Progenitor cell of endocrine pancreas (in vitro differentiated cells): Measurements from ENCODE around the gene HMGA1. TPM values are rescaled to one million over a fixed set of nuclear protein-coding genes. Genes with fewer than 3 reads are reported as not detected.

Experiments
- DNase-seq: peaks from one replicate; pipeline ENCODE4 v3.0.0; 2021; ENCODE audit warnings: low spot score; ENCODE audit not compliant: unreplicated experiment
- H3K27ac Mint-ChIP-seq: 2 replicates; pipeline ENCODE4 v1.8.0; 2021; ENCODE audit warnings: mild to moderate bottlenecking, moderate library complexity, mixed read lengths
- H3K27me3 Mint-ChIP-seq: 2 replicates; pipeline ENCODE4 v1.8.0; 2021; ENCODE audit warnings: mixed read lengths
- H3K36me3 Mint-ChIP-seq: 2 replicates; pipeline ENCODE4 v1.8.0; 2022; ENCODE audit warnings: mixed read lengths; ENCODE audit not compliant: insufficient read depth
- H3K4me1 Mint-ChIP-seq: 2 replicates; pipeline ENCODE4 v1.8.0; 2021; ENCODE audit warnings: low read depth, mixed read lengths
- H3K4me3 Mint-ChIP-seq: 2 replicates; pipeline ENCODE4 v1.8.0; 2021; ENCODE audit warnings: low read depth, mild to moderate bottlenecking, moderate library complexity, mixed read lengths
- H3K9me3 Mint-ChIP-seq: 2 replicates; pipeline ENCODE4 v1.8.0; 2021; ENCODE audit warnings: low read depth, mixed read lengths
- long read RNA-seq: library from polyadenylated mRNA; unstranded; transcript quantifications from one replicate; pipeline ENCODE4 v2.0.0, GENCODE V29; 2020
- total RNA-seq: library from RNA; stranded (reverse); gene quantifications from 2 replicates; pipeline ENCODE4 v1.2.1, GENCODE V29; 2021
- TF ChIP-seq, protein P1 (sequence below): fragments of 200-600 bp; sonication (generic); IDR thresholded peaks from one replicate; pipeline ENCODE4 v1.5.0; 2021; ENCODE audit warnings: antibody characterized with exemption, mild to moderate bottlenecking; ENCODE audit not compliant: unreplicated experiment

Gene HMGA1, protein sequence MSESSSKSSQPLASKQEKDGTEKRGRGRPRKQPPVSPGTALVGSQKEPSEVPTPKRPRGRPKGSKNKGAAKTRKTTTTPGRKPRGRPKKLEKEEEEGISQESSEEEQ
- 748 and 769 TPM in 2 replicates for total RNA-seq
- long read RNA-seq, partial matches to known transcripts: 0 of 7 reads
- long read RNA-seq, other reads (novel, unspliced or antisense): 7 of 7 reads

DNA sequence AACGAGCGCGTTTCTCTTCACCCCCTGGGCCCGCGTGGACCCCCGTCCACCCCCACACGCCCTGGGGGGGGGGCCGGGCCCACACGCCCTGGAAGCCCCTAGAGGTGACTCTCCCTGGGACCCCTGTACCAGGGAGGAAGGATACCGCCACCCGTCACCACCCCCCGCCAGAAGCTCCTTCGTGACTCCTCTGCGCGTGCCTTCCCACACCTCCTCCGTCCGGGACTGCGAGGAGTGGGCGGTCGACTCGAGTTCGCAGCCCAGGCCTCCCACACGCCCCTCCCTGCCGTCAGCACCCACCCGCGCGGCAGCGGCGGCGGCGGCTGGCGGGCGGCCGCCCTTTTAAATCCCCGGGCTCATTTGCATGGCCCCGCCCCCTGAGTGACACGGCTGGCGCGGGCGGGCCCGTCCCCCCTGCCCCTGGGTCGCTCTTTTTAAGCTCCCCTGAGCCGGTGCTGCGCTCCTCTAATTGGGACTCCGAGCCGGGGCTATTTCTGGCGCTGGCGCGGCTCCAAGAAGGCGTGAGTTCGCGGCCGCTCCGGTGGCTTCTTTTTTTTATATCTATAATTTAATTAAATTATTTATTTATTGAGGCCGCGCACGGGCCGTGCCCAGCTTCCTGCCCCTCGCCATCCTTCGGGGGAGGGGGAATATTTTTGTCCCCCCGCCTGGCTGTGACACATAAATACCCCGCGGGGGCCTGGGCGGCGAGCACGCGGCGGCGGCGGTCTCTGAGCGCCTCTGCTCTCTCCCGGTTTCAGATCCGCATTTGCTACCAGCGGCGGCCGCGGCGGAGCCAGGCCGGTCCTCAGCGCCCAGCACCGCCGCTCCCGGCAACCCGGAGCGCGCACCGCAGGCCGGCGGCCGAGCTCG, at the start of gene HMGA1:
TSS of gene HMGA1 (plus strand) at position 431 of the 873 bp plus-strand sequence. CDS start 3,908 bp downstream, outside the sequence.
- H3K27ac Mint-ChIP-seq: peak within 1 kb of the TSS; percentile 99
- H3K4me1 Mint-ChIP-seq: peaks cover 34% of the 10 kb centered on the region
- H3K9me3 Mint-ChIP-seq: no peaks in the 10 kb centered on the region
- TF ChIP-seq, protein P1, sequence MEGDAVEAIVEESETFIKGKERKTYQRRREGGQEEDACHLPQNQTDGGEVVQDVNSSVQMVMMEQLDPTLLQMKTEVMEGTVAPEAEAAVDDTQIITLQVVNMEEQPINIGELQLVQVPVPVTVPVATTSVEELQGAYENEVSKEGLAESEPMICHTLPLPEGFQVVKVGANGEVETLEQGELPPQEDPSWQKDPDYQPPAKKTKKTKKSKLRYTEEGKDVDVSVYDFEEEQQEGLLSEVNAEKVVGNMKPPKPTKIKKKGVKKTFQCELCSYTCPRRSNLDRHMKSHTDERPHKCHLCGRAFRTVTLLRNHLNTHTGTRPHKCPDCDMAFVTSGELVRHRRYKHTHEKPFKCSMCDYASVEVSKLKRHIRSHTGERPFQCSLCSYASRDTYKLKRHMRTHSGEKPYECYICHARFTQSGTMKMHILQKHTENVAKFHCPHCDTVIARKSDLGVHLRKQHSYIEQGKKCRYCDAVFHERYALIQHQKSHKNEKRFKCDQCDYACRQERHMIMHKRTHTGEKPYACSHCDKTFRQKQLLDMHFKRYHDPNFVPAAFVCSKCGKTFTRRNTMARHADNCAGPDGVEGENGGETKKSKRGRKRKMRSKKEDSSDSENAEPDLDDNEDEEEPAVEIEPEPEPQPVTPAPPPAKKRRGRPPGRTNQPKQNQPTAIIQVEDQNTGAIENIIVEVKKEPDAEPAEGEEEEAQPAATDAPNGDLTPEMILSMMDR: no peak
- H3K27me3 Mint-ChIP-seq: no peaks in the 10 kb centered on the region
- H3K36me3 Mint-ChIP-seq: peaks cover 13% of the 10 kb centered on the region
- peak; percentile 78 for DNase-seq
- H3K4me3 Mint-ChIP-seq: peak within 1 kb of the TSS; percentile 85

DNA sequence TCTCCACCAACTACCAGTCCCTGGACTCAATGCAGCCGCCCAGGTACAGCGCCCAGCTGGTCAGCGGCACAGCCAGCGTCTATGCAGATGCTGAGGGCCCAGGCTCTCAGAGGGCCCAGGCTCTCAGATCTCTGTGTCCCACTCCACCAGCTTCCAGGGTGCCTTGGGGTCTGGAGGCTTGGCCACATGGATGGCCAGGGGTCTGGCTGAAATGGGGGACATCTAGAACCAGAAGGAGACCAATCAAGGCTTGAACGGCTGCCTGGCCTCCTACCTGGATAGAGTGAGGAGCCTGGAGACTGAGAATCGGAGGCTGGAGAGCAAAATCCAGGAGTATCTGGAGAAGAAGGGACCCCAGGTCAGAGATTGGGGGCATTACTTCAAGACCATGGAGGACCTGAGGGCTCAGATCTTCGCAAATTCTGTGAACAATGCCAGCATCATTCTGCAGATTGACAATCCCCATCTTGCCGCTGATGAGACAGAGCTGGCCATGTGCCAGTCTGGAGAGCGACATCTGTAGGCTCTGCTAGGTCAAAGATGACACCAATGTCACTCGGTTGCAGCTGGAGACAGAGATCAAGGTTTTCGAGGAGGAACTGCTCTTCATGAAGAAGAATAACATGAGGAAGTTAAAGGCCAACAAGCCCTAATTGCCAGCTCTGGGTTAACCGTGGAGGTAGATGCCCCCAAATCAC, 46.7 kb upstream of the HMGA1 start:
- TF ChIP-seq, protein P1: no peak
- Mint-ChIP-seq H3K27ac (no peak overlapping the region), H3K36me3 (no peaks in the 10 kb centered on the region), H3K4me3 (no peak overlapping the region), H3K9me3 (no peaks in the 10 kb centered on the region), H3K4me1 (no peaks in the 10 kb centered on the region), H3K27me3 (peaks cover 5% of the 10 kb centered on the region)
- DNase-seq: no peak

DNA sequence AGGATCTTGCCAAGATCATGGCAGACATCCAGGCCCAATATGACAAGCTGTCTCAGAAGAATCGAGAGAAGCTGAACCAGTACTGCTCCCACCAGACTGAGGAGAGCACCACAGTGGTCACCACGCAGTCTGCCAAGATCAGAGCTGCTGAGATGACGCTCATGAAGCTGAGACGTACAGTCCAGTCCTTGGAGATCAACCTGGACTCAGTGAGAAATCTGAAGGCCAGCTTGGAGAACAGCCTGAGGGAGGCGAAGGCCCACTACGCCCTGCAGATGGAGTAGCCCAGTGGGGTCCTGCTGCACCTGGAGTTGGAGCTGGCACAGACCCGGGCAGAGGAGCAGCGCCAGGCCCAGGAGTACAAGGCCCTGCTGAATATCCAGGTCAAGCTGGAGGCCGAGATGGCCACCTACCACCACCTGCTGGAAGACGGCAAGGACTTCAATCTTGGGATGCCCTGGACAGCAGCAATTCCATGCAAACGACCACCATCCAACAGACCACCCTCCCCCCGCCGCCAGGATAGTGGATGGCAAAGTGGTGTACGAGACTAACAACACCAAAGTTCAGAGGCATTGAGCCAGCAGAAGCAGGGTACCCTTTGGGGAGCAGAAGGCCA, 46.1 kb upstream of the HMGA1 start:
- no peak overlapping the region for H3K4me3 Mint-ChIP-seq
- H3K27ac Mint-ChIP-seq: no peak overlapping the region
- H3K9me3 Mint-ChIP-seq: no peaks in the 10 kb centered on the region
- no peaks in the 10 kb centered on the region for H3K4me1 Mint-ChIP-seq
- peaks cover 10% of the 10 kb centered on the region for H3K27me3 Mint-ChIP-seq
- TF ChIP-seq, protein P1: no peak
- no peaks in the 10 kb centered on the region for H3K36me3 Mint-ChIP-seq
- DNase-seq: no peak

- H3K4me1 Mint-ChIP-seq: peaks cover 3% of the 10 kb centered on the region
- no peak overlapping the region for H3K4me3 Mint-ChIP-seq
- no peak overlapping the region for H3K27ac Mint-ChIP-seq
- H3K36me3 Mint-ChIP-seq: no peaks in the 10 kb centered on the region
- no peak for DNase-seq
- peaks cover 15% of the 10 kb centered on the region for H3K27me3 Mint-ChIP-seq
- TF ChIP-seq, protein P1: no peak
- H3K9me3 Mint-ChIP-seq: no peaks in the 10 kb centered on the region
Observed at GRCh38 chr6:34194772-34195171, 41.9 kb upstream of the HMGA1 start.

- no peak for DNase-seq
- Mint-ChIP-seq H3K36me3 (no peaks in the 10 kb centered on the region), H3K27me3 (peaks cover 15% of the 10 kb centered on the region), H3K9me3 (no peaks in the 10 kb centered on the region), H3K4me3 (no peak overlapping the region), H3K27ac (no peak overlapping the region), H3K4me1 (peaks cover 3% of the 10 kb centered on the region)
- TF ChIP-seq, protein P1: no peak
Observed at GRCh38 chr6:34195726-34196115, 41.0 kb upstream of the HMGA1 start.
